HepG2 (cell line): ENCODE measurements around the gene PCAT6.

ENCODE experiments used
- CBFB ChIP-seq: sonication (generic); formaldehyde crosslinking; IDR thresholded peaks from 2 replicates; pipeline ENCODE4 v1.4.0; 2020; ENCODE audit warnings: missing genetic modification reagents
- EP300 ChIP-seq, 3 experiments: sonication (generic) in 1 of 3; formaldehyde crosslinking in 1 of 3; IDR thresholded peaks; 2 replicates each; pipeline versions ENCODE4 v1.5.1 to v1.6.1; 2011 to 2020; ENCODE audit warnings: low read depth in 2 of 3, low read length in 2 of 3, borderline replicate concordance in 1 of 3, improper control_type of control experiment in 1 of 3, mild to moderate bottlenecking in 1 of 3, missing genetic modification reagents in 1 of 3, moderate library complexity in 1 of 3
- MTA3 ChIP-seq: sonication (generic); formaldehyde crosslinking; IDR thresholded peaks from 2 replicates; pipeline ENCODE4 v1.4.0; 2020; ENCODE audit warnings: missing genetic modification reagents
- PHF21A ChIP-seq: sonication (generic); formaldehyde crosslinking; IDR thresholded peaks from 2 replicates; pipeline ENCODE4 v1.5.0; 2020; ENCODE audit warnings: mild to moderate bottlenecking, missing genetic modification reagents
- TARDBP ChIP-seq: sonication (generic); formaldehyde crosslinking; IDR thresholded peaks from 2 replicates; pipeline ENCODE4 v1.8.0; 2022; ENCODE audit warnings: mild to moderate bottlenecking, missing genetic modification reagents
- YY1 ChIP-seq: IDR thresholded peaks from 2 replicates; pipeline ENCODE4 v1.6.1; 2011; ENCODE audit warnings: low read length, low read depth, moderate library complexity, mild to moderate bottlenecking; ENCODE audit not compliant: insufficient read depth, insufficient replicate concordance
- ZFP36 ChIP-seq: fragments of 150-350 bp; IDR thresholded peaks from 2 replicates; pipeline ENCODE4 v1.6.1; 2018; ENCODE audit warnings: borderline replicate concordance, low read length, low read depth; ENCODE audit not compliant: partially characterized antibody
- ZMYM3 ChIP-seq: sonication (generic); formaldehyde crosslinking; IDR thresholded peaks from 2 replicates; pipeline ENCODE4 v1.5.1; 2020; ENCODE audit warnings: mild to moderate bottlenecking, missing genetic modification reagents
- ZNF549 ChIP-seq: sonication (generic); formaldehyde crosslinking; IDR thresholded peaks from 2 replicates; pipeline ENCODE4 v1.5.0; 2020; ENCODE audit warnings: missing genetic modification reagents
- ZSCAN30 ChIP-seq: sonication (generic); formaldehyde crosslinking; IDR thresholded peaks from 2 replicates; pipeline ENCODE4 v1.5.0; 2020; ENCODE audit warnings: mild to moderate bottlenecking, missing genetic modification reagents
- TF ChIP-seq, protein P1 (sequence below): sonication (generic); formaldehyde crosslinking; IDR thresholded peaks from 2 replicates; pipeline ENCODE4 v1.4.0; 2020; ENCODE audit warnings: missing genetic modification reagents, mild to moderate bottlenecking, borderline replicate concordance
- TF ChIP-seq, protein P2 (sequence below), 2 experiments: IDR thresholded peaks; 2 replicates each; pipeline ENCODE4 v1.6.1; 2011 to 2012; ENCODE audit warnings: low read length in 2 of 2, borderline replicate concordance in 1 of 2, low read depth in 1 of 2, mild to moderate bottlenecking in 1 of 2, moderate library complexity in 1 of 2
- TF ChIP-seq, protein P3 (sequence below): sonication (generic); formaldehyde crosslinking; IDR thresholded peaks from 2 replicates; pipeline ENCODE4 v1.4.0; 2020; ENCODE audit warnings: missing genetic modification reagents

- TF ChIP-seq ZNF549 (CRISPR knock-in tag) (no peak), ZMYM3 (CRISPR knock-in tag) (no peak), EP300 (IDR thresholded peaks at IDR 0.05; ENCODE audit: low read depth in 2 of 2, low read length in 2 of 2) (no peak), EP300 (CRISPR knock-in tag; IDR thresholded peaks at IDR 0.05; ENCODE audit: borderline replicate concordance) (no peak), ZFP36 (no peak), PHF21A (no peak), ZSCAN30 (no peak), MTA3 (CRISPR knock-in tag) (no peak), TARDBP (CRISPR knock-in tag) (no peak), YY1 (no peak), CBFB (CRISPR knock-in tag) (no peak)
- TF ChIP-seq, protein P1, sequence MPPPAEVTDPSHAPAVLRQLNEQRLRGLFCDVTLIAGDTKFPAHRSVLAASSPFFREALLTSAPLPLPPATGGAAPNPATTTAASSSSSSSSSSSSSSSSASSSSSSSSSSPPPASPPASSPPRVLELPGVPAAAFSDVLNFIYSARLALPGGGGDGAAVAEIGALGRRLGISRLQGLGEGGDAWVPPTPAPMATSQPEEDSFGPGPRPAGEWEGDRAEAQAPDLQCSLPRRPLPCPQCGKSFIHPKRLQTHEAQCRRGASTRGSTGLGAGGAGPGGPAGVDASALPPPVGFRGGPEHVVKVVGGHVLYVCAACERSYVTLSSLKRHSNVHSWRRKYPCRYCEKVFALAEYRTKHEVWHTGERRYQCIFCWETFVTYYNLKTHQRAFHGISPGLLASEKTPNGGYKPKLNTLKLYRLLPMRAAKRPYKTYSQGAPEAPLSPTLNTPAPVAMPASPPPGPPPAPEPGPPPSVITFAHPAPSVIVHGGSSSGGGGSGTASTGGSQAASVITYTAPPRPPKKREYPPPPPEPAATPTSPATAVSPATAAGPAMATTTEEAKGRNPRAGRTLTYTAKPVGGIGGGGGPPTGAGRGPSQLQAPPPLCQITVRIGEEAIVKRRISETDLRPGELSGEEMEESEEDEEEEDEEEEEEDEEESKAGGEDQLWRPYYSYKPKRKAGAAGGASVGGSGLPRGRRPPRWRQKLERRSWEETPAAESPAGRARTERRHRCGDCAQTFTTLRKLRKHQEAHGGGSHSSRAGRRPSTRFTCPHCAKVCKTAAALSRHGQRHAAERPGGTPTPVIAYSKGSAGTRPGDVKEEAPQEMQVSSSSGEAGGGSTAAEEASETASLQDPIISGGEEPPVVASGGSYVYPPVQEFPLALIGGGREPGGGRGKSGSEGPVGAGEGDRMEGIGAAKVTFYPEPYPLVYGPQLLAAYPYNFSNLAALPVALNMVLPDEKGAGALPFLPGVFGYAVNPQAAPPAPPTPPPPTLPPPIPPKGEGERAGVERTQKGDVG (CRISPR knock-in tag), result no peak
- TF ChIP-seq, protein P2, sequence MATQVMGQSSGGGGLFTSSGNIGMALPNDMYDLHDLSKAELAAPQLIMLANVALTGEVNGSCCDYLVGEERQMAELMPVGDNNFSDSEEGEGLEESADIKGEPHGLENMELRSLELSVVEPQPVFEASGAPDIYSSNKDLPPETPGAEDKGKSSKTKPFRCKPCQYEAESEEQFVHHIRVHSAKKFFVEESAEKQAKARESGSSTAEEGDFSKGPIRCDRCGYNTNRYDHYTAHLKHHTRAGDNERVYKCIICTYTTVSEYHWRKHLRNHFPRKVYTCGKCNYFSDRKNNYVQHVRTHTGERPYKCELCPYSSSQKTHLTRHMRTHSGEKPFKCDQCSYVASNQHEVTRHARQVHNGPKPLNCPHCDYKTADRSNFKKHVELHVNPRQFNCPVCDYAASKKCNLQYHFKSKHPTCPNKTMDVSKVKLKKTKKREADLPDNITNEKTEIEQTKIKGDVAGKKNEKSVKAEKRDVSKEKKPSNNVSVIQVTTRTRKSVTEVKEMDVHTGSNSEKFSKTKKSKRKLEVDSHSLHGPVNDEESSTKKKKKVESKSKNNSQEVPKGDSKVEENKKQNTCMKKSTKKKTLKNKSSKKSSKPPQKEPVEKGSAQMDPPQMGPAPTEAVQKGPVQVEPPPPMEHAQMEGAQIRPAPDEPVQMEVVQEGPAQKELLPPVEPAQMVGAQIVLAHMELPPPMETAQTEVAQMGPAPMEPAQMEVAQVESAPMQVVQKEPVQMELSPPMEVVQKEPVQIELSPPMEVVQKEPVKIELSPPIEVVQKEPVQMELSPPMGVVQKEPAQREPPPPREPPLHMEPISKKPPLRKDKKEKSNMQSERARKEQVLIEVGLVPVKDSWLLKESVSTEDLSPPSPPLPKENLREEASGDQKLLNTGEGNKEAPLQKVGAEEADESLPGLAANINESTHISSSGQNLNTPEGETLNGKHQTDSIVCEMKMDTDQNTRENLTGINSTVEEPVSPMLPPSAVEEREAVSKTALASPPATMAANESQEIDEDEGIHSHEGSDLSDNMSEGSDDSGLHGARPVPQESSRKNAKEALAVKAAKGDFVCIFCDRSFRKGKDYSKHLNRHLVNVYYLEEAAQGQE (IDR thresholded peaks at IDR 0.05; ENCODE audit: borderline replicate concordance in 1 of 2, low read depth in 1 of 2, low read length in 2 of 2), result no peak
- TF ChIP-seq, protein P3, sequence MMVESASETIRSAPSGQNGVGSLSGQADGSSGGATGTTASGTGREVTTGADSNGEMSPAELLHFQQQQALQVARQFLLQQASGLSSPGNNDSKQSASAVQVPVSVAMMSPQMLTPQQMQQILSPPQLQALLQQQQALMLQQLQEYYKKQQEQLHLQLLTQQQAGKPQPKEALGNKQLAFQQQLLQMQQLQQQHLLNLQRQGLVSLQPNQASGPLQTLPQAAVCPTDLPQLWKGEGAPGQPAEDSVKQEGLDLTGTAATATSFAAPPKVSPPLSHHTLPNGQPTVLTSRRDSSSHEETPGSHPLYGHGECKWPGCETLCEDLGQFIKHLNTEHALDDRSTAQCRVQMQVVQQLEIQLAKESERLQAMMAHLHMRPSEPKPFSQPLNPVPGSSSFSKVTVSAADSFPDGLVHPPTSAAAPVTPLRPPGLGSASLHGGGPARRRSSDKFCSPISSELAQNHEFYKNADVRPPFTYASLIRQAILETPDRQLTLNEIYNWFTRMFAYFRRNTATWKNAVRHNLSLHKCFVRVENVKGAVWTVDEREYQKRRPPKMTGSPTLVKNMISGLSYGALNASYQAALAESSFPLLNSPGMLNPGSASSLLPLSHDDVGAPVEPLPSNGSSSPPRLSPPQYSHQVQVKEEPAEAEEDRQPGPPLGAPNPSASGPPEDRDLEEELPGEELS (CRISPR knock-in tag), result no peak
Measured at GRCh38 chr1:202844935-202845334, 34.2 kb downstream of the PCAT6 start.
